Uterus (tissue), 2 donors: ENCODE data around the gene MFAP3.

Source experiments
- POLR2A ChIP-seq, 2 donors: fragments of 450-650 bp; IDR thresholded peaks; one replicate each; pipeline ENCODE4 v1.6.1; 2016; ENCODE audit warnings: antibody characterized with exemption in 2 of 2, mild to moderate bottlenecking in 1 of 2, moderate library complexity in 1 of 2
- TF ChIP-seq, protein P1 (sequence below), 4 experiments: fragments of 200-600 bp in 2 of 4; fragments of 450-650 bp in 2 of 4; sonication (generic) in 2 of 4; IDR thresholded peaks; one replicate each; pipeline ENCODE4 v1.5.1; 2016 to 2019; ENCODE audit warnings: antibody characterized with exemption in 4 of 4, mild to moderate bottlenecking in 2 of 4, moderate library complexity in 1 of 4

DNA sequence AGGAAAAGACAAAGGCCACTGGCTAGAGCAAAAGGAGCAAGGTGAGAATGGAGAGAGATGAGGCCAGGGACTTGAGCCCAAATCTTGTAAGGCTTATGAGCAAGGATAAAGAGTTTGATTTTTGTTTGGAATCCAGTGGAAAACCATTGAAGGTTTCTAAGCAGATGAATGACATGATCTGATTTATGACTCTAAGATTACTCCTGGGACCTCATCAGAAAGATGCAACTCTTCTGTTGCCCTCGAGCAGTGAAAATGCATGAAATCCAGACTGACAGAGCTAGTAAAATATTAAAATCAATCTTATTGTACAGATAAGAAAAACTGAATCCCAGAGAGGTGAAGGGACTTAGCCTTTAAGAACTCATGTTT lies 677 bp downstream of the MFAP3 start:
- TF ChIP-seq, protein P1, sequence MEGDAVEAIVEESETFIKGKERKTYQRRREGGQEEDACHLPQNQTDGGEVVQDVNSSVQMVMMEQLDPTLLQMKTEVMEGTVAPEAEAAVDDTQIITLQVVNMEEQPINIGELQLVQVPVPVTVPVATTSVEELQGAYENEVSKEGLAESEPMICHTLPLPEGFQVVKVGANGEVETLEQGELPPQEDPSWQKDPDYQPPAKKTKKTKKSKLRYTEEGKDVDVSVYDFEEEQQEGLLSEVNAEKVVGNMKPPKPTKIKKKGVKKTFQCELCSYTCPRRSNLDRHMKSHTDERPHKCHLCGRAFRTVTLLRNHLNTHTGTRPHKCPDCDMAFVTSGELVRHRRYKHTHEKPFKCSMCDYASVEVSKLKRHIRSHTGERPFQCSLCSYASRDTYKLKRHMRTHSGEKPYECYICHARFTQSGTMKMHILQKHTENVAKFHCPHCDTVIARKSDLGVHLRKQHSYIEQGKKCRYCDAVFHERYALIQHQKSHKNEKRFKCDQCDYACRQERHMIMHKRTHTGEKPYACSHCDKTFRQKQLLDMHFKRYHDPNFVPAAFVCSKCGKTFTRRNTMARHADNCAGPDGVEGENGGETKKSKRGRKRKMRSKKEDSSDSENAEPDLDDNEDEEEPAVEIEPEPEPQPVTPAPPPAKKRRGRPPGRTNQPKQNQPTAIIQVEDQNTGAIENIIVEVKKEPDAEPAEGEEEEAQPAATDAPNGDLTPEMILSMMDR (IDR thresholded peaks at IDR 0.05), result no peak
- no peak for TF ChIP-seq POLR2A (IDR thresholded peaks at IDR 0.05)
